Vagina (tissue), 2 donors: ENCODE results near the gene TGFBR3.

Experiments
- CTCF ChIP-seq, 3 experiments: fragments of 450-650 bp in 2 of 3; fragments of 200-600 bp in 1 of 3; sonication (generic) in 1 of 3; IDR thresholded peaks; one replicate each; pipeline ENCODE4 v1.5.1; 2017 to 2019; ENCODE audit warnings: antibody characterized with exemption in 3 of 3, mild to moderate bottlenecking in 2 of 3, moderate library complexity in 2 of 3
- POLR2AphosphoS5 ChIP-seq, 2 donors: sonication (generic); formaldehyde crosslinking; IDR thresholded peaks; one replicate each; pipeline ENCODE4 v1.9.0; 2017; ENCODE audit warnings: antibody characterized with exemption in 2 of 2, mild to moderate bottlenecking in 2 of 2, low read depth in 1 of 2; ENCODE audit not compliant: insufficient read depth in 1 of 2

DNA sequence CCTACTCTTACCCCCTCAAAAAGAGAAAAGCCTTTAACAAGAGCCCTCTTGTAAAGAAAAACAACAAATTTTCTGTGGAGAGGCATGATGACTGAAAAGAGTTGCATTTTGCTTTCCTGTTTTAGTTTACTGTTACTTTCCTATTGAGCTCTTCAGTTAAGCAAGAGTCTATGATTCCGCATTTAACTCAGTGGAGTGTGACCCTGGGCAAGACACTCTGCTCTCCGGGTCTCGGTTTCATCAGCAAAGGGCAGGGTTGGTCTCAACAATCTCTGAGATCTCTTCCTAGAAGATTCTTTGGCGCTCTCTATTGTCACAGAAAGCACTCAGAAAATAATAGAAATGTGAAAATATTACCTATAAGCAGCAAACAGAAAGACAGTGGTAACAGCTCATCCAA is 175.7 kb downstream of the TGFBR3 start:
- TF ChIP-seq CTCF (IDR thresholded peaks at IDR 0.05) (no peak), POLR2AphosphoS5 (IDR thresholded peaks at IDR 0.05; ENCODE audit: insufficient read depth in 1 of 2, low read depth in 1 of 2) (no peak)
